Osteocyte (in vitro differentiated cells): ENCODE measurements around the gene MEGF6. TPM values are rescaled to one million over a fixed set of nuclear protein-coding genes. Genes with fewer than 3 reads are reported as not detected.

Source experiments
- DNase-seq: peaks from one replicate; pipeline ENCODE4 v3.0.0; 2021; ENCODE audit warnings: mixed read lengths; ENCODE audit not compliant: unreplicated experiment; ENCODE audit errors: extremely low spot score
- H3K27ac Mint-ChIP-seq: one replicate; pipeline ENCODE4 v1.8.0; 2021; ENCODE audit warnings: mild to moderate bottlenecking, mixed read lengths; ENCODE audit not compliant: unreplicated experiment
- H3K27me3 Mint-ChIP-seq: one replicate; pipeline ENCODE4 v1.8.0; 2021; ENCODE audit warnings: mixed read lengths; ENCODE audit not compliant: unreplicated experiment
- H3K36me3 Mint-ChIP-seq: one replicate; pipeline ENCODE4 v1.8.0; 2021; ENCODE audit warnings: mixed read lengths; ENCODE audit not compliant: unreplicated experiment
- H3K4me1 Mint-ChIP-seq: one replicate; pipeline ENCODE4 v1.8.0; 2021; ENCODE audit warnings: mixed read lengths; ENCODE audit not compliant: unreplicated experiment
- H3K4me3 Mint-ChIP-seq: one replicate; pipeline ENCODE4 v1.8.0; 2021; ENCODE audit warnings: mild to moderate bottlenecking, moderate library complexity, mixed read lengths; ENCODE audit not compliant: unreplicated experiment
- H3K9me3 Mint-ChIP-seq: one replicate; pipeline ENCODE4 v1.8.0; 2021; ENCODE audit warnings: mixed read lengths; ENCODE audit not compliant: unreplicated experiment
- CTCF ChIP-seq: fragments of 200-600 bp; sonication (generic); IDR thresholded peaks from 2 replicates; pipeline ENCODE4 v1.5.0; 2021; ENCODE audit warnings: antibody characterized with exemption, mild to moderate bottlenecking, moderate library complexity
- total RNA-seq: library from RNA; stranded (reverse); gene quantifications from 2 replicates; pipeline ENCODE4 v1.2.1, GENCODE V29; 2021

MEGF6 gene
- total RNA-seq, 1 donor from 2014 or later = 255 TPM

GRCh38 chr1:3599816-3600215 lies 11.5 kb downstream of the MEGF6 start:
- TF ChIP-seq CTCF = no peak
- H3K4me3 Mint-ChIP-seq = no peak overlapping the region
- no peaks in the 10 kb centered on the region for H3K36me3 Mint-ChIP-seq
- no peaks in the 10 kb centered on the region for H3K9me3 Mint-ChIP-seq
- H3K27me3 Mint-ChIP-seq = no peaks in the 10 kb centered on the region
- H3K4me1 Mint-ChIP-seq = peaks cover 3% of the 10 kb centered on the region
- no peak overlapping the region for H3K27ac Mint-ChIP-seq
- DNase-seq = no peak

- Mint-ChIP-seq H3K4me3 (no peak overlapping the region), H3K9me3 (no peaks in the 10 kb centered on the region), H3K27ac (no peak overlapping the region), H3K36me3 (no peaks in the 10 kb centered on the region), H3K4me1 (peaks cover 3% of the 10 kb centered on the region), H3K27me3 (no peaks in the 10 kb centered on the region)
- no peak for DNase-seq
- TF ChIP-seq CTCF = no peak
These were observed 12.0 kb downstream of the MEGF6 start for GRCh38 chr1:3599286-3599811.

GRCh38 chr1:3598522-3599285 lies 12.6 kb downstream of the MEGF6 start:
- no peak overlapping the region for H3K4me3 Mint-ChIP-seq
- no peak for DNase-seq
- no peak for TF ChIP-seq CTCF
- H3K27me3 Mint-ChIP-seq = no peaks in the 10 kb centered on the region
- H3K9me3 Mint-ChIP-seq = no peaks in the 10 kb centered on the region
- no peak overlapping the region for H3K27ac Mint-ChIP-seq
- peaks cover 3% of the 10 kb centered on the region for H3K4me1 Mint-ChIP-seq
- H3K36me3 Mint-ChIP-seq = no peaks in the 10 kb centered on the region

GRCh38 chr1:3598051-3598491 lies 13.2 kb downstream of the MEGF6 start:
- H3K9me3 Mint-ChIP-seq = no peaks in the 10 kb centered on the region
- no peaks in the 10 kb centered on the region for H3K36me3 Mint-ChIP-seq
- no peak overlapping the region for H3K4me3 Mint-ChIP-seq
- no peaks in the 10 kb centered on the region for H3K27me3 Mint-ChIP-seq
- H3K27ac Mint-ChIP-seq = no peak overlapping the region
- no peak for TF ChIP-seq CTCF
- H3K4me1 Mint-ChIP-seq = peaks cover 3% of the 10 kb centered on the region
- no peak for DNase-seq

- H3K9me3 Mint-ChIP-seq = no peaks in the 10 kb centered on the region
These were observed 13.7 kb downstream of the MEGF6 start for GRCh38 chr1:3597599-3597964.

More at GRCh38 chr1:3597599-3597964, 13.7 kb downstream of the MEGF6 start:
- Mint-ChIP-seq H3K36me3 (no peaks in the 10 kb centered on the region), H3K4me3 (no peak overlapping the region), H3K27me3 (no peaks in the 10 kb centered on the region), H3K27ac (no peak overlapping the region), H3K4me1 (peaks cover 3% of the 10 kb centered on the region)
- no peak for TF ChIP-seq CTCF
- no peak for DNase-seq
